Activated CD4-positive, alpha-beta T cell treated with anti-CD3 and anti-CD28 coated beads for 24 hours (primary cell): ENCODE results near the gene ZNF213.
"Not testable (repeated sequence)": the region's sequence is repeated elsewhere in the genome, so short reads cannot be mapped to it uniquely, and the experiment has no call there.

Source experiments
- DNase-seq, 2 donors: peaks; one replicate each; pipeline ENCODE4 v3.0.0-alpha.2; 2020; ENCODE audit warnings: low read depth in 2 of 2

ZNF213 gene

DNA sequence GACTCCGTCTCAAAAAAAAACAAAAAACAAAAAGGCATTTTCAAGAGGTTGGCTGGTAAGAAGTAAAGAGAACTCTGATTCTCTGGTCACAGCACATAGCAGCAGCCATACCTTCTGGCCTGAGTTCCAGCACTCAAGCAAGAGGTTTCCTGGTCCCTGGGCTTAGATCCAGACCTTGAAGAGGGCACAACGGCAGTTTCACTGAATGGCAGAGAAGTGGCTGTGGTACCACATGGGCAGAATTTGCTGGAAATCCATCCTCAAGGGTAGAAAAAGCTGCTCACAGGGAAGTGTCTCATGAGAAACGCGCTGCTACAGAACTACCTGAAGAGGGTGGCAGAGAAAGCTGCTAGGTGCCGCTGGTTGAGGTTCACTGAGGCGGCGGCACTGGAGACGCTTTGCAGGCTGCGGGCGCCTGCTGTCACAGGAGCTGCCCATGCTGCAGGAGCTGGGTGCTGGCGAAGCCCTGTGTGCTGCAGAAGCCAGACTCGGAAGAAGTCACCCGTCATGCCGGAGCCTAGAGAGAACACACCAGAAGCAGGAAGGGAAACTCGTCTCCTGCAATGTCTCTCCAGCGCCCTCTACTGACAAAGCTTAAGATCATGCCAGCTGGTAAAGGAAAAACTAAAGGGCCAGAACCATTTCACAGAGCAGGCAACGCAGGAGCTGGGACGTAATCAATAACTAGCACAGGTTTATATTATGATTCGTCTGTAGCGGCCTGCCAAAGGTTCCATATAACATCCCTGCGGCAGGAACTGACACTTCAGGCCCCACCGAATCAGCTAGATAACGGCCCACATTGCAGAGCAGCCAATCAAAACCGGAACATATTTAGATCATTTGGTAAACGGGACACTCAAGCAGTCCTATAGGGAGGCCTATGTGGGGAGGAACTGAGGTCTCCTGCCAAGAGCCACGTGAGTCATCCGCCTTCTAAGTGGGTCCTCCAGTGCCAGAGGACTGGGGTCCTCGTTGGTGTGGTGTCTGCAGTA, 5.4 kb upstream of the ZNF213 start:
- DNase-seq, result peak; percentile 45 to 82

DNA sequence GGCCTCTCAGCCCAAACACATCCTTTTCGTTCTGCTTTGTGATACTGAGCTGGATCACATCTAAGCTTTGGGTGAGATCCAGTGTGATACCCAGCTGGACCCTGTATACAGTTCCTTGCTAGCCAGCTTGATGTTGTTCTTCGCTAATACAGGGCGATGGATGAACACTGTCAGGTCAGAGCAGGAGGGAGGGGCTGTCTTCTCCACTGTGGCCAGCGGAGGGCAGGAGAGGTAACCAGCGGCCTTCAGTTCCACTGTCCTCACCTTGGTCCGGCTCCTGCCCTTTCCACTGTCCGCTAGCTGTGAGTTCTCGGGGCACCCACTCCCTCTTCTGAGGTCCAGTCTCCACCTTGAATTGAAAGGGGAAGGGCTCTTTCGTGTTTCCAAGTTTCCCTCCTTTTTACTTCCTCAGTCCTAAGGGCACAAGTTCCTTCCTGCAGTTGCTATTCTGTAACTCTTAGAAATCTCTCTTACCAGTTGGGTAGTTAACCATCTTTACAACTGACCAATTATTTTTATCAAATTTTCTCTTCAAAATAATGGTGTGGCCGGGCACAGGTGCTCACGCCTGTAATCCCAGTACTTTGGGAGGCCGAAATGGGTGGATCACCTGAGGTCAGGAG, 3.0 kb upstream of the ZNF213 start:
- peak in 1 of 2 donors; percentile 28 for DNase-seq

DNA sequence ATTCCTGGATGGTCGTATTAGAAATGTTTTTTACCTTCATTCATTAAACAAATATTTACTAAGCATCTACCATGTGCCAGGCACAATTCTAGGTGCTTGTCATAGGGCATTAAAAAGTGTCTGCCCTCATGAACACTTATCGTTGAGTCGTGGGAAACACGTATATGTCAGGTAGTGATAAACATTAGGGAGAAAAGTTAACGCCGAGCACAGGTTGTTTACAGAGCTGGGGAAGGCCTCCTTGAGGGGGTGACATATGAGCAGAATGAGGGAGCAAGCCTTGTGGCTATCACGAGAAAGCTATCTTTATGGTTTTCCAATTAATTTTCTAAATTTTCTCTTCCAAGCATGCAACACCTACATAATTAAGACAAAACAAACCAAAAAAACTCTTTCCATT, 985 bp upstream of the ZNF213 start:
- DNase-seq, result no peak

DNA sequence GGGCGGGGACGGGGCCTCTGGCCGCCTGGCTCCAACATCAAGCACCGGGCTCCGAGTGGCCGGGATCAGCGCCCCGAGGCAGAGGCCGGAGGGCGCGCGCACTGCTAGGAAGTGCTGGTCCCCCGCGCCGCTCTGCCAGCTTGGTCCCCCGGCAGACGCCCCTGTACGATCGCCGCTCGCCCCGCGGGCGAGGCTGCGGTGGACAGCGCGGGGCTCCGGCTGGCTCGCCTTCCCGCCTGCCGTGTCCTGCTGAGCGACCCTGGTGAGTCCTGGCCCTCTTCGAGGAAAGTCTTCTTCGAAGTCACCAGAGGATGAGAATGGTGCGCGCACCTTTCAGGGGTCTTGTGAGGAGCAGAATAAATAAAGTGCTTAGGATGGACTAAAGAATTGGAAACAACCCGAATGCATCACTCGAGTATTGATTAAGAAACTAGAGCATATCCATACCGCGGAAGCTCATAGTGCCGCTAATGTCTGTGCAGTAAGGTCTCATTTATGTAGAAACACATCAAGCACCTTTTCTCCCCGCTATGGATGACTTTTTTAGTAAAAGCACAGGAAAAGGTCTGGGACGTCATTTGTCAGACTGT, 392 bp downstream of the ZNF213 start:
- no peak for DNase-seq

DNA sequence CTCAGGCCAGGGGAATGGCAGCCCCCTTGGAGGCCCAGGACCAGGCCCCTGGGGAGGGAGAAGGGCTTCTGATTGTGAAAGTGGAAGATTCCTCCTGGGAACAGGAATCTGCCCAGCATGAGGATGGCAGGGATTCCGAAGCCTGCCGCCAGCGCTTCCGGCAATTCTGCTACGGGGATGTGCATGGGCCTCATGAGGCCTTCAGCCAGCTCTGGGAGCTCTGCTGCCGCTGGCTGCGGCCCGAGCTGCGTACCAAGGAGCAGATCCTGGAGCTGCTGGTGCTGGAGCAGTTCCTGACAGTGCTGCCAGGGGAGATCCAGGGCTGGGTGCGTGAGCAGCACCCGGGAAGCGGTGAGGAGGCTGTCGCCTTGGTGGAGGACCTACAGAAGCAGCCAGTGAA, 2.4 kb downstream of the ZNF213 start:
- DNase-seq, result no peak

DNA sequence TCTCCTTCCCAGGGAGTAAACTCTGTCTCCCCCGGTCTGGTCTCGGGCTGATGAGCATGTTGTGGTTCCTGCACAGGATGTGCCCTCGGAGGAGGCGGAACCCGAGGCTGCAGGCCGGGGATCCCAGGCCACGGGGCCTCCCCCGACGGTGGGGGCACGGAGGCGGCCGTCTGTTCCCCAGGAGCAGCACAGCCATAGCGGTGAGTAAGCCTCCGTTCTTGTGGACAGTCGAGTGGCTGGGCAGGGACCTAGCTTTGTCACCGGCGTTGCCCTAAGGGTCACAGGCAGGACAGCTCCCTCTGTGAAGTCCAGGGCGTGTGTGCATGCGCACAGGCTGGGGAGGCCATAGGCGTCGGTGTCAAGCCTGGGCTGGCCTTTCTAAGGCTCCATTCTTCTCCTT, 3.5 kb downstream of the ZNF213 start:
- no peak for DNase-seq

DNA sequence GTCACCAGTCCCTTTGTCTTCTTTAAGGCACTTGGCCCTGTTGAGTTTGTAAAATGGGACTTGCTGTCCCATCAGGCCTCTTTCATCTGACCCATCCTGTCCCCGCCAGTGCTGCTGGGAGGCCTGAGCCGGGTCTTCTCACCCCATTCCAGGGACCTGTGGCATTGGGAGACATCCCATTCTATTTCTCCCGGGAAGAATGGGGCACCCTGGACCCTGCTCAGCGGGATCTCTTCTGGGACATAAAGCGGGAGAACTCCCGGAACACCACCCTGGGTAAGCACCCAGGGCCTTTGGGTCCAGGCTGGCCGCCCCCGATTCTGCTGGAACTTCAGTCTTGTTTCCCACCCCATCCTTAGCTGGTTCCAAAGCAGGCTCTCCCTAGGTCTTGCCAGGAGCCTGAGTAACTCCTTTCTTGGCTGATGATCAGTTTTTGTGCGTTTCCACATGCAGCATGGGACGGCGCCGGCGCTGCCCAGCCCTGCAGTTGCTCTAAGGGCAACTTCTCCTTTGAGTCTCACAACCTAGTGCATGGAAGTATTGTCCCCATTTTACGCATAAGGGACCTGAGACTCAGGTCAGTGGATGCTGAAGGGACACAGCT, 4.1 kb downstream of the ZNF213 start:
- DNase-seq, result no peak

DNA sequence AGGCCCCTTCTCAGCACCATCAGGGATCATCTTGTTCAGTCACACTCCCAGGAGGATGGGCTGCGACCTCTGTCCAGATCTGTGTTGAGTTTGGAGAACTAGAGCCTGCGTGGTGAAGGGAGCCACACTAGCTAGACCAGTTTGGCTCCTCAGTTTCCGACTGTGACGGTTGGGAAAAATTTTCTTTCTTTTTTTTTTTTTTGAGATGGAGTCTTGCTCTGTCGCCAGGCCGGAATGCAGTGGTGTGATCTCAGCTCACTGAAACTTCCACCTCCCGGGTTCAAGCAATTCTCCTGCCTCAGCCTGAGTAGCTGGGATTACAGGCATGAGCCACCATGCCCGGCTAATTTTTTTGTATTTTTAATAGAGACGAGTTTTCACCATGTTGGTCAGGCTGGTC, 4.7 kb downstream of the ZNF213 start:
- not testable (repeated sequence) for DNase-seq

DNA sequence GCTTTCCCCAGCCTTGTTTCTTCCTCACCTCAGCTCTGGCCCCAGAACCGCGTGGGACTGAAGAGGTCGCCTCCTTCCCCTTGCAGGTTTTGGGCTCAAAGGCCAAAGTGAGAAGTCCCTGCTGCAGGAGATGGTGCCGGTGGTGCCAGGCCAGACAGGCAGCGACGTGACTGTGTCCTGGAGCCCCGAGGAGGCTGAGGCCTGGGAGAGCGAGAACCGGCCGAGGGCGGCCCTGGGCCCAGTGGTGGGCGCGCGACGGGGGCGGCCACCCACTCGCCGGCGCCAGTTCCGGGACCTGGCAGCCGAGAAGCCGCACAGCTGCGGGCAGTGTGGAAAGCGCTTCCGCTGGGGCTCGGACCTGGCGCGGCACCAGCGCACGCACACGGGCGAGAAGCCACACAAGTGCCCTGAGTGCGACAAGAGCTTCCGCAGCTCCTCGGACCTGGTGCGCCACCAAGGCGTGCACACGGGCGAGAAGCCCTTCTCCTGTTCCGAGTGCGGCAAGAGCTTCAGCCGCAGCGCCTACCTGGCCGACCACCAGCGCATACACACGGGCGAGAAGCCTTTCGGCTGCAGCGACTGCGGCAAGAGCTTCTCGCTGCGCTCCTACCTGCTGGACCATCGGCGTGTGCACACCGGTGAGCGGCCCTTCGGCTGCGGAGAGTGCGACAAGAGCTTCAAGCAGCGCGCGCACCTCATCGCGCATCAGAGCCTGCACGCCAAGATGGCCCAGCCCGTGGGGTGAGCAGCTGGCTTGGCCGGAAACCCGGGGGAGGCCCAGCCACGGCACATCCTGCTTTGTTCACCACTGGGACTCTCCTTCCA, 6.0 kb downstream of the ZNF213 start:
- no peak for DNase-seq

DNA sequence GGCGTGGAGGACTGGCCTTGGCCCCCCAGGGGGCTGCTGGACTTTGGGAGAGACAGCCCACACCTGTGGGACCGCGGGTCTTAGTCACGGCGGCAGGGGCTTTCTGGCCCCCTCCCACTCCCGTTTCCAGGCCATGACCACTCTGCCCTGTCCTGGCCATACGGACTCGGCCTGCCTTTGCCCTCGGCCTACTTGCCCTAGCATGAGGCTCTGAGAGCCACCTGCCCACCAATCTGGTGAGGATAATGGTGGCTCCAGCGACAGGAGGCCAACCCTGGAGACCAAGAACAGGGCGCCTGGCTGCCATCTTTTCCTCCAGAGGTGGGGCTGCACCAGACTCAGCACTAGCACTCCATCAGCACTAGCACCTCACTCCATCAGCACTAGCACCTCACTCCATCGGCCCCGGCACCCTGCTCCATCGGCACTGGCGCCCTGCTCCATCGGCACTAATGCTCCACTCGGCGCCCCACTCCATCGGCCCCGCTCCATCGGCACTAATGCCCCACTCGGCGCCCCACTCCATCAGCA, 7.0 kb downstream of the ZNF213 start:
- DNase-seq, result no peak

DNA sequence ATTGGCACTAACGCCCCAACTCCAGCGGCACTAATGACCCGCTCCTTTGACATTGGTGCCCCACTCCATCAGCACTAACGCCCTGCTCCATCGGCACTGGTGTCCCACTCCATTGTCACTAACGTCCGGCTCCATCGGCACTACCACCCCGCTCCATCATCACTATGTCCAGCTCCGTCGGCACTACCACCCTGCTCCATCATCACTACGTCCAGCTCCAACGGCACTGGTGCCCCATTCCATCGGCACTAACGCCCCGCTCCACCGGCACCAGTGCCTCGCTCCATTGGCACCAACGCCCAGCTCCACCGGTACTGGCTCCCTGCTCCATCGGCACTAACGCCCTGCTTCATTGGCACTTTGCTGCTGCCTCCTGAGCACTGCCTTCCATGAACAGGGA, 7.5 kb downstream of the ZNF213 start:
- no peak for DNase-seq

DNA sequence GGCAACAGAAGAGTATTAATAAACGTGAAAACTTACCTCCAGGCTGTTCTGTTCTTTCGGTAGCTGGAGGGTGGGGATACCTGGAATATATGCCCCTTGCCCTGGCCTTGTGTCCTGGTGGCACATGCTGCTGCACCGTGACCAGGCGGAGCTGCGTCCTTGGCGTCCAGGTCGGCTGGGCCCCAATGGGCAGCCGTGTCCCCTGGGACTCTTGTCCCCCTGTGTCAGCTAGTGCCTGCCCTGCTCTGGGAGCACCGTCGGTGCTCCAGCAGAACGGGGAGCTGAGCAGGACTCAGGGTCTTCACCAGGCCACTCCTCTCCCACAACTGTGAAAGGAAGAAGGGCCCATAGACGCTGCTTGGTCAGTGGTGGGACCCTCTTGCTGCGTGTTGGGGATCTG, 7.9 kb downstream of the ZNF213 start:
- DNase-seq, result no peak

DNA sequence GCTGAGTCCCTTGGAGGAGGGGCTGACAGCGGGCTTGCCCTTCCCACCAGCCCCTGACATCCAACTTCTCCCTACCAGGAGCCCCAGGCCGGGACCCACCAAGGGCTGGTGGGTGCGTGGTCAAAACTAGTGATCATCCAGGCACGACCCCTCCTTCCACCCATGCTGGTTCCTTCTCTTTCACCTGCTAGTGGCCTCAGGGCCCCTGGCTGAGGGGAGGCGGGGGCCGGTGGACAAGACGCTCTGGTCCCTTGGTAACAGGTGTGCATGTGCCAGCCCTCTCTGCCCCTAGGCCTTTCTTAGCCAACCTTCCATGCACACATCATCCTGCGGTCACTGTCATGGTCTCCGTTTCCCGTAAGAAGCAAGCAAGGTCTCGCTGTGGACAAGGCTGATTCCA, 8.4 kb downstream of the ZNF213 start:
- DNase-seq, result no peak

DNA sequence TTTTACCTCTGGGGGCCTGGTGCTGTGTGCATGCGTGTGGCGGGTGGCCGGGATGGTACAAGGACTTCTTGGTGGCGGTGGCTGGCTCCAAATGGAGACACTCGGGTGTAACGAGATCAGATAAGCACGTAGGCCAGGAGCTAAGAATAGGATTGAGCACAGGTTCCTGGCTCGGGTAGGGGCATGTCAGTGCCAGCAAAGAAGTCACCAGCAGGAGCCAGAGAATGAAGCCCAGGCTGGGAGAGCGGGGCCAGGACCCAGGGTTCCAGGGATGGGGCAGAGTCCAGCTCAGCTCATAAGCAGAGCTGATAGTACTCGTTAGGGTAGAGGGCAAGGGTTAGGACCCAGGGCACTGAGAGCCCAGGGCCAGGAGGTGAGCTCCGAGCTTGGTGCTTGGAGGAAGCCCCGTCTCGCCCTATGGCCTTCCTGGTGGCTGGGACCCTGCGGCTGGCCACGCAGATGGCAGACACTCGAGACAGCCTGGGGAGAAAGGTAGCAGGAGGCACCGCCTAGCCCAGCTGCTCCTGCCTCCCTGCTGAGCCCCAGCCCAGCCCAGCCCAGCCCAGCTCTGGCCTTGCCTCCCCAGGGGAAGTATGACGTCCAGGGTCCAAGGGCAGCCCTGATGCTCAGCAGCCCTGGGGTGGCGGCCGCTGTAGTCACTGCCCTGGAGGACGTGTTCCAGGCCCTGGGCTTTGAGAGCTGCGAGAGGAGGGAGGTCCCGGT, 8.9 kb downstream of the ZNF213 start:
- no peak for DNase-seq

DNA sequence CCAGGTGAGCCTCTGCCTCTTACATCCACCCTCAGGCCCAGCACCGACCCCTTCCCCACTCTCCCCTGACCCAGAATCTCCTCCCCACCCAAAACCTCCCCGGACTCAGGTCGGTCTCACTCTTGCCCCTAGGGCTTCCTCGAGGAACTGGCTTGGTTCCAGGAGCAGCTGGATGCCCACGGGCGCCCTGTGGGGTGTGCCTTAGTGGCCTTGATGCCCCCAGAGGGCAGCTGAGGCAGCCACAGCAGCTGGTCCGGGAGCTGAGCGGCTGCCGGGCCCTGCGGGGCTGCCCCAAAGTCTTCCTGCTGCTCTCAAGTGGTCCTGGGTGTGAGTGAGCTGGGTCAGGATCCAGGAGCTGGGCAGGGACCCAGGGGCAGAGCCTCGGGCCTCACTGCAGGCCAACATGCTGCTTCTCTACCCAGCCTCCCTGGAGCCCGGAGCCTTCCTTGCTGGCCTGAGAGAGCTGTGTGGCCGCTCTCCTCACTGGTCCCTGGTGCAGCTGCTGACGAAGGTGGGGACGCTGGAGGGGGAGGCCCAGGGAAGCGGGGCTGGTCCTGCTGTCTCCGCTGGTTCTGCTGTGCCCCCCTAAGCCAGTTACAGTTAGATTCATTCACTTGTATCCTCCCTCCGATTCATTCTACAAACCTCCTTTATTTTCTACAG, 9.6 kb downstream of the ZNF213 start:
- no peak for DNase-seq

DNA sequence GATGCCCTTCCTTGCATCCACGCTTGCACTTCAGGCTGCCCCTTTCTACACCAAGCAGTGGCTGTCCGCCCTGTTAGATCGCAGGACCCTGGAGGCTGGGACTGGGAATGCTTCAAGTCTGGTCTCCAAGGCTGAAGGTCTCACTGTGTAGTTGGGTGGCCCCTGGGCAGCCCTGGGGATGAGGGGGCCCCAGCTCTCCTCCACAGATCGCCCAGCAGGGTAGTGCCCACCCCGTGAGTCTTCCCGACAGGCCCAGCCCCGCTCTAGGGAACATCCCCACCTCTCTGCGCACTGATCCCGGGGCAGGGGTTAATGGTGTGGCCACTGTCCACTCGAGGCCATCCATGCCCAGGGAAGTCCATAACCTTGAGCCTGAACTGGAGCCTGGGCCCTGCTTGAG, 10.3 kb downstream of the ZNF213 start:
- DNase-seq, result no peak

DNA sequence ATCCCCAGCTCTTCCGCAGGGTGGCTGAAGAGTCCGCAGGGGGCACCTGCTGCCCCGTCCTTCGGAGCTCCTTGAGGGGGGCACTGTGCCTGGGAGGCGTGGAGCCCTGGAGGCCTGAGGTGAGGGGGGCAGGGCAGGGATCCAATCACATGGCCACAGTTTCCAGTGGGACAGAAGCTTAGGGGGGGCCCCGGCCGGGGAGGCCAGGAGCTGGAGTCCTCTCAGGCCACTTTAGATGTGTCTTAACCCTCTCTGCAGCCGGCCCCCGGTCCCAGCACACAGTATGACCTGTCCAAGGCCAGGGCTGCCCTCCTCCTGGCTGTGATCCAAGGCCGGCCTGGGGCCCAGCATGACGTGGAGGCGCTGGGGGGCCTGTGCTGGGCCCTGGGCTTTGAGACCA, 10.8 kb downstream of the ZNF213 start:
- DNase-seq, result no peak

DNA sequence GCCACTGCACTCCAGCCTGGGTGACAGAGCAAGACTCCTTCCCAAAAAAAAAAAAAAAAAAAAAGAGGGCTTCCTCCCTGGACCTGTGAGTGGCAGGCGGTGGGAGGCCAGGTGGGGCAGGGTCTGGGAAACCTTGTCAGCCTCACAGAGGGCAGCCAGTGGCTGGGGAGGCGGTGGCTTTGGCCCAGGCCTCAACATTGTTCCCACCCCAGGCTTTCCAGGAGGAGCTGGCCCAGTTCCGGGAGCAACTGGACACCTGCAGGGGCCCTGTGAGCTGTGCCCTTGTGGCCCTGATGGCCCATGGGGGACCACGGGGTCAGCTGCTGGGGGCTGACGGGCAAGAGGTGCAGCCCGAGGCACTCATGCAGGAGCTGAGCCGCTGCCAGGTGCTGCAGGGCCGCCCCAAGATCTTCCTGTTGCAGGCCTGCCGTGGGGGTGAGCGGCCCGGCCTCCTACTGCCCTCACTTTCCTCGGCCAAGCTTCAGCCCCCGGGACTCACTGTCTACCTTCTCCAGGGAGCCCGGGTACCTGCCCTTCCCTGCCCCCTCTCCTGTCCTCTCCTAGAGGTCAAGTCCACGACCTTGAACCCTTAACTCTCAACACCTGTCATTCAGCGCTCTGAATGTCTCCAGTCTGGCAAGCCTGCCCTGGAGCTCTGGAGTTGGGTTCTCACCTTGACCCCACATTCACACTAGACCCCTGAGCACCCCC, 12.4 kb downstream of the ZNF213 start:
- no peak for DNase-seq

DNA sequence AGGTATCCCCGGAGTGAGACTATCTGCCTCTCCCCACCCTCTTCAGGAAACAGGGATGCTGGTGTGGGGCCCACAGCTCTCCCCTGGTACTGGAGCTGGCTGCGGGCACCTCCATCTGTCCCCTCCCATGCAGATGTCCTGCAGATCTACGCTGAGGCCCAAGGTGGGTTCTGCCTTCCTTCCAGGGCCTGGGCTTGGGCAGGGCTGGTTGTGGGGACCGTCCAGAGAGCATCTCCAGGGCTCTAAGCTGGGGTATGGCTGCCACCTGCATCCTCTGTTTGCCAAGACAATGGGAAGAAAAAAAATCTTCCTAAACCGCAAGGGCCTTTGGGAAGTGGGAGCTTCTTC, 12.9 kb downstream of the ZNF213 start:
- DNase-seq, result no peak
